ENCODE data around the gene COA7.

GRCh38 chr1:52668711-52669110 is 29.4 kb downstream of the COA7 start:
- no peak for TF ChIP-seq CTCF (IDR thresholded peaks at IDR 0.05)
- TF ChIP-seq POLR2A (IDR thresholded peaks at IDR 0.05), result no peak

Measured in heart left ventricle (tissue), 13 donors.